GM23248 (cell line): ENCODE results near the gene KISS1.

Source experiments
- EZH2 ChIP-seq: fragments of 200-600 bp; sonication (generic); IDR thresholded peaks from 2 replicates; pipeline ENCODE4 v1.6.1; 2018; ENCODE audit warnings: antibody characterized with exemption, mild to moderate bottlenecking; ENCODE audit not compliant: insufficient read depth, poor library complexity, severe bottlenecking
- EZH2phosphoT487 ChIP-seq: fragments of 200-600 bp; sonication (generic); IDR thresholded peaks from 2 replicates; pipeline ENCODE4 v1.6.1; 2018; ENCODE audit warnings: antibody characterized with exemption, moderate library complexity, mild to moderate bottlenecking, low read depth; ENCODE audit not compliant: insufficient read depth

GRCh38 chr1:204227996-204228785 lies 31.9 kb upstream of the KISS1 start:
- TF ChIP-seq EZH2 (no peak), EZH2phosphoT487 (no peak)
